GM12878 (cell line): ENCODE data around the gene CLIP1. TPM values are rescaled to one million over a fixed set of nuclear protein-coding genes. Genes with fewer than 3 reads are reported as not detected.

Experiments used
- GABPA ChIP-seq: IDR thresholded peaks from 2 replicates; pipeline ENCODE4 v1.6.1; 2014; ENCODE audit warnings: antibody characterized with exemption, low read depth, mild to moderate bottlenecking, inconsistent platforms
- MTA3 ChIP-seq: IDR thresholded peaks from 2 replicates; pipeline ENCODE4 v1.6.1; 2012; ENCODE audit warnings: low read length, inconsistent platforms, borderline replicate concordance
- RAD21 ChIP-seq: IDR thresholded peaks from 2 replicates; pipeline ENCODE4 v1.6.1; 2011; ENCODE audit warnings: mild to moderate bottlenecking, low read depth, low read length, moderate library complexity; ENCODE audit not compliant: insufficient read depth
- RAD51 ChIP-seq: fragments of 450-650 bp; IDR thresholded peaks from 2 replicates; pipeline ENCODE4 v1.6.1; 2016; ENCODE audit warnings: moderate library complexity, mild to moderate bottlenecking, inconsistent platforms
- SIX5 ChIP-seq: IDR thresholded peaks from 2 replicates; pipeline ENCODE4 v1.6.1; 2011; ENCODE audit warnings: mild to moderate bottlenecking, low read depth, low read length, moderate library complexity; ENCODE audit not compliant: severe bottlenecking
- SMC3 ChIP-seq: IDR thresholded peaks from 2 replicates; pipeline ENCODE4 v1.6.1; 2011; ENCODE audit warnings: low read length, improper control_type of control experiment, borderline replicate concordance
- TAF1 ChIP-seq: IDR thresholded peaks from 2 replicates; pipeline ENCODE4 v1.6.1; 2011; ENCODE audit warnings: mild to moderate bottlenecking, low read depth, low read length, borderline replicate concordance
- polyA plus RNA-seq, 11 experiments: library from polyadenylated mRNA; depleted of rRNA in 4 of 11; unstranded in 6 of 11; stranded (reverse) in 5 of 11; fragments of >200 nt; fragmentation: Nextera tagmentation in 4 of 11; fragmentation: Illumina TruSeq in 1 of 11; extraction: Ambion mirVana in 4 of 11; extraction: Trizol in 1 of 11; gene quantifications; 1 replicate in 1 of 11; 2 replicates in 10 of 11; pipeline versions ENCODE4 v1.2.1 to v1.2.3, GENCODE V29; 2011 to 2016; ENCODE audit warnings: inconsistent platforms in 2 of 11, missing spikeins in 2 of 11, low read depth in 1 of 11
- total RNA-seq, 4 experiments: library from RNA; depleted of rRNA in 3 of 4; stranded (reverse); fragments of >200 nt in 3 of 4; fragmentation: Illumina TruSeq in 1 of 4; extraction: Trizol in 1 of 4; gene quantifications; 2 replicates each; pipeline versions ENCODE4 v1.2.1 to v1.2.3, GENCODE V29; 2013 to 2021
- TF ChIP-seq, protein P1 (sequence below): fragments of 450-650 bp; formaldehyde crosslinking; IDR thresholded peaks from 2 replicates; pipeline ENCODE4 v1.5.0; 2022; ENCODE audit warnings: mild to moderate bottlenecking, missing genetic modification characterization
- TF ChIP-seq, protein P2 (sequence below): fragments of 450-650 bp; conservative IDR thresholded peaks from 2 replicates; pipeline ENCODE4 v1.6.1; 2017; ENCODE audit warnings: mild to moderate bottlenecking, moderate library complexity

The CLIP1 gene
- total and polyA plus RNA-seq, 10 of the 15 experiments (the other 5 are each of a cell fraction or from before 2014, with no cell fraction given) = 6.0 to 45.4 (median 25.2) TPM

DNA sequence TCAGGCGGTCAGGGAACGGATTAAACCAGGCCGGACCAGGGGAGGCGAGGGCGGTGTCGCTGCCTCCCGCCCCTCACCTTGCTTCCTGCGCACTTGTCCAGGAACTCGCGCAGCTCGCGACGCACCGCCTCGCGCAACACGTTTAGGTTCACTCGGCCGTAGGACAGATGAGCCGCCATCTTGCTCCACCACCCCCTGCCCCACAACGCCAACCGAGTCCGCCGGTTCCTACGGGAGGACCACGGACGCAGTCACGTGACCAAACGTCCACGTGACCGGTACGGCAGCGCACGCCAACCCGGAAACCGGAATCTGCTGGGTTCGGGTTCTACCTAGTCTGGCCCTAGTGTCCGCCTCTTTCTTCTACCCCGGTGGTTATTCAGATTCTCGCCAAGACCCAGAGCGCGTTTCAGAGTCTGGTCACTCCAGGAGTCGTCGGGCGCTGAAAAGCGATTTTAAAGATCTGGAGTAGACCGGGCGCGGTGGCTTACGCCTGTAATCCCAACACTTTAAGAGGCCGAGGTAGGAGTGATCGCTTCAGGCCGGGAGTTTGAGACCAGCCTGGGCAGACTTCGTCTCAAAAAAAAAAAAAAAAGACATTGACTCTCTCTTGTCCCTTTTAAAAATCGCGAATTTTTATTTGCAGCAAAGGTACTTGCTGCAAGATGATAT is 156.1 kb downstream of the CLIP1 start, which contains the start of gene VPS33A (continued):
- TF ChIP-seq, protein P1, sequence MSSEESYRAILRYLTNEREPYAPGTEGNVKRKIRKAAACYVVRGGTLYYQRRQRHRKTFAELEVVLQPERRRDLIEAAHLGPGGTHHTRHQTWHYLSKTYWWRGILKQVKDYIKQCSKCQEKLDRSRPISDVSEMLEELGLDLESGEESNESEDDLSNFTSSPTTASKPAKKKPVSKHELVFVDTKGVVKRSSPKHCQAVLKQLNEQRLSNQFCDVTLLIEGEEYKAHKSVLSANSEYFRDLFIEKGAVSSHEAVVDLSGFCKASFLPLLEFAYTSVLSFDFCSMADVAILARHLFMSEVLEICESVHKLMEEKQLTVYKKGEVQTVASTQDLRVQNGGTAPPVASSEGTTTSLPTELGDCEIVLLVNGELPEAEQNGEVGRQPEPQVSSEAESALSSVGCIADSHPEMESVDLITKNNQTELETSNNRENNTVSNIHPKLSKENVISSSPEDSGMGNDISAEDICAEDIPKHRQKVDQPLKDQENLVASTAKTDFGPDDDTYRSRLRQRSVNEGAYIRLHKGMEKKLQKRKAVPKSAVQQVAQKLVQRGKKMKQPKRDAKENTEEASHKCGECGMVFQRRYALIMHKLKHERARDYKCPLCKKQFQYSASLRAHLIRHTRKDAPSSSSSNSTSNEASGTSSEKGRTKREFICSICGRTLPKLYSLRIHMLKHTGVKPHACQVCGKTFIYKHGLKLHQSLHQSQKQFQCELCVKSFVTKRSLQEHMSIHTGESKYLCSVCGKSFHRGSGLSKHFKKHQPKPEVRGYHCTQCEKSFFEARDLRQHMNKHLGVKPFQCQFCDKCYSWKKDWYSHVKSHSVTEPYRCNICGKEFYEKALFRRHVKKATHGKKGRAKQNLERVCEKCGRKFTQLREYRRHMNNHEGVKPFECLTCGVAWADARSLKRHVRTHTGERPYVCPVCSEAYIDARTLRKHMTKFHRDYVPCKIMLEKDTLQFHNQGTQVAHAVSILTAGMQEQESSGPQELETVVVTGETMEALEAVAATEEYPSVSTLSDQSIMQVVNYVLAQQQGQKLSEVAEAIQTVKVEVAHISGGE (CRISPR knock-in tag) = peak; percentile 77
- TF ChIP-seq, protein P2, sequence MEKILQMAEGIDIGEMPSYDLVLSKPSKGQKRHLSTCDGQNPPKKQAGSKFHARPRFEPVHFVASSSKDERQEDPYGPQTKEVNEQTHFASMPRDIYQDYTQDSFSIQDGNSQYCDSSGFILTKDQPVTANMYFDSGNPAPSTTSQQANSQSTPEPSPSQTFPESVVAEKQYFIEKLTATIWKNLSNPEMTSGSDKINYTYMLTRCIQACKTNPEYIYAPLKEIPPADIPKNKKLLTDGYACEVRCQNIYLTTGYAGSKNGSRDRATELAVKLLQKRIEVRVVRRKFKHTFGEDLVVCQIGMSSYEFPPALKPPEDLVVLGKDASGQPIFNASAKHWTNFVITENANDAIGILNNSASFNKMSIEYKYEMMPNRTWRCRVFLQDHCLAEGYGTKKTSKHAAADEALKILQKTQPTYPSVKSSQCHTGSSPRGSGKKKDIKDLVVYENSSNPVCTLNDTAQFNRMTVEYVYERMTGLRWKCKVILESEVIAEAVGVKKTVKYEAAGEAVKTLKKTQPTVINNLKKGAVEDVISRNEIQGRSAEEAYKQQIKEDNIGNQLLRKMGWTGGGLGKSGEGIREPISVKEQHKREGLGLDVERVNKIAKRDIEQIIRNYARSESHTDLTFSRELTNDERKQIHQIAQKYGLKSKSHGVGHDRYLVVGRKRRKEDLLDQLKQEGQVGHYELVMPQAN = peak; percentile 98
- peak; percentile 75 for TF ChIP-seq GABPA
- TF ChIP-seq MTA3 = 0 out of 2 replicates have a peak, but pooled peaks have one; percentile 48
- peak; percentile 60 for TF ChIP-seq SIX5
- peak; percentile 86 for TF ChIP-seq TAF1
- TF ChIP-seq SMC3 = no peak
- TF ChIP-seq RAD21 = peak; percentile 16; the same call in 1 of the 2 replicates
- TF ChIP-seq RAD51 = peak; percentile 100
- TF ChIP-seq, all 136 proteins: peak for 76
